Measurements from ENCODE around the gene XPO1. TPM values are rescaled to one million over a fixed set of nuclear protein-coding genes. Genes with fewer than 3 reads are reported as not detected.
"Not testable (repeated sequence)": the region's sequence is repeated elsewhere in the genome, so short reads cannot be mapped to it uniquely, and the experiment has no call there.

XPO1 gene
- total RNA-seq (2014; rRNA removed; shearing (Covaris generic); ENCODE audit: low replicate concordance): 181 and 251 TPM in 2 replicates

- peaks cover 31% of the 10 kb centered on the region for H4K20me1 ChIP-seq (ENCODE audit: insufficient read depth, low read depth, low read length)
- peak within 1 kb of the TSS; percentile 79 for H3K4me3 ChIP-seq (ENCODE audit: low read length)
- no peaks in the 10 kb centered on the region for H3K9me3 ChIP-seq (ENCODE audit: low read length)
- peaks cover 21% of the 10 kb centered on the region; the same call in 1 of the 2 replicates for H3K36me3 ChIP-seq (ENCODE audit: insufficient read depth, low read length)
- DNase-seq: peak; percentile 100
- peaks cover 47% of the 10 kb centered on the region for H3K79me2 ChIP-seq (ENCODE audit: low read length)
- peak within 1 kb of the TSS; percentile 25 for H2AFZ ChIP-seq (ENCODE audit: low read length)
- peak within 1 kb of the TSS; percentile 77 for H3K4me2 ChIP-seq (ENCODE audit: low read depth, low read length, poor library complexity, severe bottlenecking)
- H3K27ac ChIP-seq (ENCODE audit: low read length): peak within 1 kb of the TSS; percentile 88
- peak within 1 kb of the TSS; percentile 94 for H3K9ac ChIP-seq (ENCODE audit: low read length)
- peaks cover 41% of the 10 kb centered on the region for H3K4me1 ChIP-seq (ENCODE audit: low read length)
- H3K9me2 ChIP-seq (replicated peaks; ENCODE audit: insufficient read depth, low read length): no peaks in the 10 kb centered on the region
- H3K27me3 ChIP-seq (ENCODE audit: low read length): no peaks in the 10 kb centered on the region
Observed at GRCh38 chr2:61538200-61538919, at the start of gene XPO1. Gene XPO1 (minus strand): TSS chr2:61538356. CDS start chr2:61533897, 4,459 bp downstream.

GRCh38 chr2:61586928-61587327 lies 48.8 kb upstream of the XPO1 start:
- not testable (repeated sequence) for H3K27me3 ChIP-seq (ENCODE audit: low read length); H3K4me1 ChIP-seq (ENCODE audit: low read length); H4K20me1 ChIP-seq (ENCODE audit: insufficient read depth, low read depth, low read length); H3K79me2 ChIP-seq (ENCODE audit: low read length); H3K36me3 ChIP-seq (ENCODE audit: insufficient read depth, low read length); H3K4me2 ChIP-seq (ENCODE audit: low read depth, low read length, poor library complexity, severe bottlenecking); H3K4me3 ChIP-seq (ENCODE audit: low read length); H3K9ac ChIP-seq (ENCODE audit: low read length); H2AFZ ChIP-seq (ENCODE audit: low read length); H3K27ac ChIP-seq (ENCODE audit: low read length); DNase-seq; H3K9me2 ChIP-seq (replicated peaks; ENCODE audit: insufficient read depth, low read length); H3K9me3 ChIP-seq (ENCODE audit: low read length)

GRCh38 chr2:61585383-61585782 lies 47.2 kb upstream of the XPO1 start:
- no peak for DNase-seq
- no peaks in the 10 kb centered on the region for H3K27me3 ChIP-seq (ENCODE audit: low read length)
- no peak overlapping the region for H3K4me3 ChIP-seq (ENCODE audit: low read length)
- H3K9ac ChIP-seq (ENCODE audit: low read length): no peak overlapping the region
- no peak overlapping the region for H2AFZ ChIP-seq (ENCODE audit: low read length)
- no peak overlapping the region for H3K27ac ChIP-seq (ENCODE audit: low read length)
- no peaks in the 10 kb centered on the region for H3K79me2 ChIP-seq (ENCODE audit: low read length)
- no peak overlapping the region for H3K4me2 ChIP-seq (ENCODE audit: low read depth, low read length, poor library complexity, severe bottlenecking)
- no peaks in the 10 kb centered on the region for H3K9me2 ChIP-seq (replicated peaks; ENCODE audit: insufficient read depth, low read length)
- no peaks in the 10 kb centered on the region for H4K20me1 ChIP-seq (ENCODE audit: insufficient read depth, low read depth, low read length)
- H3K9me3 ChIP-seq (ENCODE audit: low read length): no peaks in the 10 kb centered on the region
- H3K4me1 ChIP-seq (ENCODE audit: low read length): no peaks in the 10 kb centered on the region
- H3K36me3 ChIP-seq (ENCODE audit: insufficient read depth, low read length): no peaks in the 10 kb centered on the region

- H2AFZ ChIP-seq (ENCODE audit: low read length); H3K9me2 ChIP-seq (replicated peaks; ENCODE audit: insufficient read depth, low read length); H3K4me3 ChIP-seq (ENCODE audit: low read length); H3K27ac ChIP-seq (ENCODE audit: low read length); H3K36me3 ChIP-seq (ENCODE audit: insufficient read depth, low read length); H3K4me1 ChIP-seq (ENCODE audit: low read length); DNase-seq; H3K9me3 ChIP-seq (ENCODE audit: low read length); H3K79me2 ChIP-seq (ENCODE audit: low read length); H3K9ac ChIP-seq (ENCODE audit: low read length); H3K4me2 ChIP-seq (ENCODE audit: low read depth, low read length, poor library complexity, severe bottlenecking); H3K27me3 ChIP-seq (ENCODE audit: low read length); H4K20me1 ChIP-seq (ENCODE audit: insufficient read depth, low read depth, low read length): not testable (repeated sequence)
Observed at GRCh38 chr2:61584368-61584767, 46.2 kb upstream of the XPO1 start.

GRCh38 chr2:61582165-61582564 lies 44.0 kb upstream of the XPO1 start:
- Histone ChIP-seq H3K79me2 (ENCODE audit: low read length) (no peaks in the 10 kb centered on the region), H3K9ac (ENCODE audit: low read length) (no peak overlapping the region), H3K27me3 (ENCODE audit: low read length) (no peaks in the 10 kb centered on the region), H3K9me3 (ENCODE audit: low read length) (no peaks in the 10 kb centered on the region), H3K4me2 (ENCODE audit: low read depth, low read length, poor library complexity, severe bottlenecking) (no peak overlapping the region), H2AFZ (ENCODE audit: low read length) (no peak overlapping the region), H3K36me3 (ENCODE audit: insufficient read depth, low read length) (no peaks in the 10 kb centered on the region), H3K4me1 (ENCODE audit: low read length) (no peaks in the 10 kb centered on the region), H3K27ac (ENCODE audit: low read length) (no peak overlapping the region), H3K4me3 (ENCODE audit: low read length) (no peak overlapping the region), H4K20me1 (ENCODE audit: insufficient read depth, low read depth, low read length) (no peaks in the 10 kb centered on the region), H3K9me2 (replicated peaks; ENCODE audit: insufficient read depth, low read length) (no peaks in the 10 kb centered on the region)
- DNase-seq: no peak

- no peaks in the 10 kb centered on the region for H3K36me3 ChIP-seq (ENCODE audit: insufficient read depth, low read length)
- H3K4me3 ChIP-seq (ENCODE audit: low read length): no peak overlapping the region
- no peaks in the 10 kb centered on the region for H3K27me3 ChIP-seq (ENCODE audit: low read length)
- no peak overlapping the region for H3K27ac ChIP-seq (ENCODE audit: low read length)
- no peak overlapping the region for H3K4me2 ChIP-seq (ENCODE audit: low read depth, low read length, poor library complexity, severe bottlenecking)
- H3K9me2 ChIP-seq (replicated peaks; ENCODE audit: insufficient read depth, low read length): no peaks in the 10 kb centered on the region
- H3K79me2 ChIP-seq (ENCODE audit: low read length): no peaks in the 10 kb centered on the region
- no peak overlapping the region for H3K9ac ChIP-seq (ENCODE audit: low read length)
- no peak for DNase-seq
- H2AFZ ChIP-seq (ENCODE audit: low read length): no peak overlapping the region
- H3K4me1 ChIP-seq (ENCODE audit: low read length): no peaks in the 10 kb centered on the region
- H3K9me3 ChIP-seq (ENCODE audit: low read length): no peaks in the 10 kb centered on the region
- H4K20me1 ChIP-seq (ENCODE audit: insufficient read depth, low read depth, low read length): no peaks in the 10 kb centered on the region
Observed at GRCh38 chr2:61581716-61582115, 43.6 kb upstream of the XPO1 start.

GRCh38 chr2:61575447-61575859 lies 37.3 kb upstream of the XPO1 start:
- Histone ChIP-seq H3K27ac (ENCODE audit: low read length) (no peak overlapping the region), H3K9ac (ENCODE audit: low read length) (no peak overlapping the region), H3K4me3 (ENCODE audit: low read length) (no peak overlapping the region), H3K4me1 (ENCODE audit: low read length) (no peaks in the 10 kb centered on the region), H3K4me2 (ENCODE audit: low read depth, low read length, poor library complexity, severe bottlenecking) (no peak overlapping the region), H2AFZ (ENCODE audit: low read length) (no peak overlapping the region), H3K9me2 (replicated peaks; ENCODE audit: insufficient read depth, low read length) (no peaks in the 10 kb centered on the region), H3K79me2 (ENCODE audit: low read length) (no peaks in the 10 kb centered on the region), H3K36me3 (ENCODE audit: insufficient read depth, low read length) (no peaks in the 10 kb centered on the region), H3K27me3 (ENCODE audit: low read length) (no peaks in the 10 kb centered on the region), H4K20me1 (ENCODE audit: insufficient read depth, low read depth, low read length) (no peaks in the 10 kb centered on the region), H3K9me3 (ENCODE audit: low read length) (no peaks in the 10 kb centered on the region)
- no peak for DNase-seq

GRCh38 chr2:61566566-61566965 lies 28.4 kb upstream of the XPO1 start:
- Histone ChIP-seq H3K9me3 (ENCODE audit: low read length) (no peaks in the 10 kb centered on the region), H3K27me3 (ENCODE audit: low read length) (no peaks in the 10 kb centered on the region), H3K79me2 (ENCODE audit: low read length) (no peaks in the 10 kb centered on the region), H4K20me1 (ENCODE audit: insufficient read depth, low read depth, low read length) (no peaks in the 10 kb centered on the region), H2AFZ (ENCODE audit: low read length) (no peak overlapping the region), H3K27ac (ENCODE audit: low read length) (no peak overlapping the region), H3K9ac (ENCODE audit: low read length) (no peak overlapping the region), H3K4me1 (ENCODE audit: low read length) (no peaks in the 10 kb centered on the region), H3K4me2 (ENCODE audit: low read depth, low read length, poor library complexity, severe bottlenecking) (no peak overlapping the region), H3K9me2 (replicated peaks; ENCODE audit: insufficient read depth, low read length) (no peaks in the 10 kb centered on the region), H3K36me3 (ENCODE audit: insufficient read depth, low read length) (no peaks in the 10 kb centered on the region), H3K4me3 (ENCODE audit: low read length) (no peak overlapping the region)
- DNase-seq: no peak
